GM12873 (cell line): ENCODE results near the gene BCL6.

ENCODE experiments used
- TF ChIP-seq, protein P1 (sequence below): IDR thresholded peaks from 2 replicates; pipeline ENCODE4 v1.5.1; 2012; ENCODE audit warnings: low read depth, mild to moderate bottlenecking, moderate library complexity, low read length, control low read depth; ENCODE audit not compliant: insufficient read depth; ENCODE audit errors: missing control alignments

The BCL6 gene

DNA sequence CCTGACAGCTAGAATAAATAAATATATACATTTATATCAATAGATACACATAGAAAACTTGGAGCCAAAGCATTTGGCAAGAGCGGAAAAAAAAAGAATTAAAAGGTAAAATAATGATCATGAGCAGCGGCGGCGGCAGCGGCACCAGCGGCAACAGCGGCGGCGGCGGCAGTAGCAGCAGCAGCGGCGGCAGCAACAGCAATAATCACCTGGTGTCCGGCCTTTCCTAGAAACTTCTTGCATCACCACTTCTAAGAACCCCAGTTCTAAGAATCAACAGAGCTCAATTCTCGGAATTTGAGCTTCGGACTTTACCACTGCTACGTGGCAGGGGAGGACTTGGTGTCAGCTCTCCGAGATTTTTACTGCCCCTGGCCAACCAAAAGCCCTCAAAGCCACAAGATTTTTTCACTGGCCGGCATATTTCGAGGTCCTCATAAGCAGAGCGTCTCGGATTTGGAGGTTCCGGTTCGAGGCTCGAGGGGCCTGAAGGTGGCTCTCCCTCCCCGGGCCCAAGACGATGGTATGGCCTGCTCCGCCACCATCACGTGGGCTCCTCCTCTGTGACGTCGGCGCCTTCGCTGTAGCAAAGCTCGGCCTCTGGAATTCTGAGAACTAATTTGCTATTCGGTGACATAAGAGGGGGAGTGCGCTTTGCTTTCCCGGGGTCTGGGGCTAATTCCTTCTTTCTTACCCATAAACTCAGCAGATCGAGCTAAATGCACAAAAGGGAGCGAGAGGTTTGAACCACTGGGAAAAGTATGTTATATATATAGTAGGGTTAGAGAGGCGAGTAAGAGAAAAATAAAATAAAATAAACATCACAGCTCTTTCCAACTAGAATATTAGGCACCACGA is at the start of gene BCL6:
TSS of gene BCL6 (minus strand) at position 268 of the 858 bp plus-strand sequence. CDS start 11,775 bp downstream, outside the sequence.
- TF ChIP-seq, protein P1, sequence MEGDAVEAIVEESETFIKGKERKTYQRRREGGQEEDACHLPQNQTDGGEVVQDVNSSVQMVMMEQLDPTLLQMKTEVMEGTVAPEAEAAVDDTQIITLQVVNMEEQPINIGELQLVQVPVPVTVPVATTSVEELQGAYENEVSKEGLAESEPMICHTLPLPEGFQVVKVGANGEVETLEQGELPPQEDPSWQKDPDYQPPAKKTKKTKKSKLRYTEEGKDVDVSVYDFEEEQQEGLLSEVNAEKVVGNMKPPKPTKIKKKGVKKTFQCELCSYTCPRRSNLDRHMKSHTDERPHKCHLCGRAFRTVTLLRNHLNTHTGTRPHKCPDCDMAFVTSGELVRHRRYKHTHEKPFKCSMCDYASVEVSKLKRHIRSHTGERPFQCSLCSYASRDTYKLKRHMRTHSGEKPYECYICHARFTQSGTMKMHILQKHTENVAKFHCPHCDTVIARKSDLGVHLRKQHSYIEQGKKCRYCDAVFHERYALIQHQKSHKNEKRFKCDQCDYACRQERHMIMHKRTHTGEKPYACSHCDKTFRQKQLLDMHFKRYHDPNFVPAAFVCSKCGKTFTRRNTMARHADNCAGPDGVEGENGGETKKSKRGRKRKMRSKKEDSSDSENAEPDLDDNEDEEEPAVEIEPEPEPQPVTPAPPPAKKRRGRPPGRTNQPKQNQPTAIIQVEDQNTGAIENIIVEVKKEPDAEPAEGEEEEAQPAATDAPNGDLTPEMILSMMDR: no peak

DNA sequence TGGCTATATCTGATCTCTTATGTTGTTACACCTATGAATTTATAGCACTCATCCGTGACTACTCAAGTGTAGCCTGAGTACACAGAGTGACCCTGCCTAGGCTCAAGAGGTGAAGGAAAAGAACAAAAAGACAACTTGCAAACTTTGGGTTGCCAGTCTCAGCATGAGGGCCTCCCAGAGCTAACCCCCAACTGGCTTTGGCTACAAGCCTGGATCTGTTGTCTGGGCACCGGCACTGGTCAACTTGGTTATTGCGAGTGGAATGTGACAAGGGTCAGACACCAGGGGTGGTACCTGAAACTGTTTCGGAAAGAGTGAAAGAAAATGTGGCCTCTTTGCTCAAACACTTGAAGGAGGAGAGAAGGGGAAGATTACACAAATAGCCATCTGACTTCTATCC is 49.5 kb upstream of the BCL6 start:
- TF ChIP-seq, protein P1: no peak

DNA sequence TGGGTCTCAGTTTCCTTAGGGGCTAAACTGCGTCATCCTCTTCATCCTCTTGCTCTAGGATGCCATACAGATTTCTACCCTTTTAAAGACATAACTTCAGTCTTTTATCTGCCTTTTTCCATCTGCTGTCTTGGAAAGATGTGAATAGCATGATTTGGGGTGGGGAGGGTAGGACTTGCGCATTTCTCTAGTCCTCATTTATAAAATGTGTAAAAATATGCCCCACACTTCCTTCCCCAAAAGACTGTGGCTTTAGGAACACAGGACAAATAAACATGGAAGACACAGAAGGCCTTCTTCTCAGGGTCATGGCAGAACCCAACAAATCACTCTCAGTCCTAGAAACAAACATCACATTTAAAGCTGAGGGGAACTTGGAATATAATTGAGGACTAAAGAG is 48.4 kb upstream of the BCL6 start:
- TF ChIP-seq, protein P1: no peak

DNA sequence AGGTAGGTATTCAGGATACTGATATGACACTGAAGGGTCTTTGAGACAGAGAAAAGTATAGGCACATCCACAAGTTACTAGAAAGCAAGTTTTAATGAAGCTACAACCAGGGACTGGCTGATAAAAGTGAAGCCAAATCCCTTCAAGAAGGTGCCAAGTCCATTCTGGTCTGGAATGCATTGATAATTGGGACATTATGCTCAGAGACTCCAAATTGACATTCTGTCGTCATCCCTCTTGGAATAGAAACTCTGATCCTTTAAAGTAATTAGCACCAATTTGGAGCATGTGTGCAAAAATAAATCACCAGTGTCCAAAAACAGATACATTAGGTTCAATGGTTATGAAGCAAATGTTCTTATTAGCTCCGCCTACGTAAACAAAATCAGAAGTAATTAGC is 47.3 kb upstream of the BCL6 start:
- TF ChIP-seq, protein P1: no peak

DNA sequence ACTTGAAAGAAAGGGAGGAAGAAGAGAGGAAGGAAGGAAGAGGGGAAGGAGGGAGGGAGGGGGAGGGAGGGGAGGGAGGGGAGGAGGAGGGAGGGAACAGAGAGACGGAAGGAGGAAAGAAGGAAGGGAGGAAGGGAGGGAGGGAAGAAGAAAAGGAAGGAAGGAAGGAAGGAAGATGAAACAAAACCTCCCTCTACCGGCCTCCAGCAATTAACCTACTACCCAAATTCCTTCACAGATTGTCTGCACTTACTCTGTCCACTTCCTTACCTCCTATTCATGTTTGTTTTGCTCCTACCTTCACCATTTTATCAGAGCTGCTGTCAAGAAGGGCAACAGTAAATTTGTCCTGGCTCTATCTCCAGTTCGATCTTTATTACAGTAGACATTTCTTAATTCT is 44.6 kb upstream of the BCL6 start:
- TF ChIP-seq, protein P1: no peak

DNA sequence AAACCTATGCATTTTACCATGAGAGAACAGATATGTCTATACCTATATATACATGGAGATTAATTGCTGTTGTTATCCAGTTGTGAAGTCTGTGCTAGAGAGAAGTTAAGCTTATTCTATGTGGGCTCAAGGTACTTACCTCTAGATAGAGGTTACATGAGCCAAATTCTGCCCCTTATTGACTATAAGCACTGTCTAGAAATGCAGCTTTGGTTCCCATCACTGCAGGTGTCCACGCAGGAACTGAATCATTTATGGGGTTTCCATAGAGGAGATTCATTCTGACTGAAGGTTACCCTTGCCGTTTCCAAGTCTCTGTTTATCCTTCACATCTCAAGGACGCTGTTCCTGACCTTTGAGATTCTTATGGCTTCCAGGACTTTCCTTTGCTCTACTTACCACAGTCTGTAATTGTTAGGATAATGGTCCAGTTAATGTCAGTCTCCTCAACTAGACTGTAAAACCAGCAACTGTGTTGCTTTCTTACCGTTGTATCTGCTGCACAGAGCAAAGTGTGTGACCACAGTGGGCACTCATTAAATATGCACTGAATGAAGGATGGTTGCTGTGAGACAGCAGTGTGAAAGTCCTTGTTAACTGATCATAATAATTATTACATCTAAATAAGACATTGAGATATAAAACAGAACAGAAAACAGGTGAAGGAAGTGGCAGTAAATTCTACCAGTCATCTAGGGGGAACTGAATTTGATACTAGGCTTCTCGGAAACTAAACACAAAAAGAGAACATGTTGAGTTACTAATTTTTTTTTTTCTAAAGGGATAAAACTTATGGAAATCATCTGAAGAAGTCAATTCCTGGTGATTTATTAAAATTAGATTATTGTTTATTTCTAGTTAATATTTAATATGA is 44.0 kb upstream of the BCL6 start:
- TF ChIP-seq, protein P1: no peak

DNA sequence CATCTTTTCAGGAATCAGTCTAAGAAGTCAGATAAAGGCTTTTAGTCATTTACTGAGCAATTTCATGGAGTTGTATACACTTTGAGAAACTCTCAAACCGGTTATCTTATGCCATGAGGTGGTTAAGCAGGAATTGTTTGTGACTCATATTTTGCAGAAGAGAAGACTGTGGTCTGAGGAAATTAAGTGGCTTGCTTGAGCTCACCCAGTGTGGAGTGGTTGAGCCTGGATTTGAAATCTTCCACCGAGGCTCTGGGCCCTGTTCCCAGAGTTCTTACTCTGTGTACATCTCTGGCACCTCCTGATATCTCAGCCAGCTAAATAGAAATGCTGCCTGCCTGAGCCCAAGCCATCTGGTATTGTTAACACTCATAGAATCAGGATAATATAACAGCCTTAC is 37.8 kb upstream of the BCL6 start:
- TF ChIP-seq, protein P1: no peak
